Testis (tissue), 3 donors: ENCODE results near the gene CLDN19. TPM values are rescaled to one million over a fixed set of nuclear protein-coding genes. Genes with fewer than 3 reads are reported as not detected.

ENCODE experiments used
- DNase-seq: peaks from one replicate; pipeline ENCODE4 v3.0.0-alpha.2; 2019
- H3K27ac ChIP-seq, 2 donors: fragments of 200-600 bp; sonication (generic); one replicate each; pipeline ENCODE4 v1.5.1; 2019
- H3K27me3 ChIP-seq: fragments of 200-600 bp; sonication (generic); one replicate; pipeline ENCODE4 v1.5.1; 2019
- H3K36me3 ChIP-seq: fragments of 200-600 bp; sonication (generic); one replicate; pipeline ENCODE4 v1.5.1; 2017; ENCODE audit warnings: low read depth; ENCODE audit errors: missing control alignments
- H3K4me1 ChIP-seq: fragments of 200-600 bp; sonication (generic); one replicate; pipeline ENCODE4 v1.5.1; 2019
- H3K4me3 ChIP-seq, 2 donors: fragments of 200-600 bp; sonication (generic); one replicate each; pipeline ENCODE4 v1.5.1; 2017 to 2019
- H3K9me3 ChIP-seq: fragments of 200-600 bp; sonication (generic); one replicate; pipeline ENCODE4 v1.5.1; 2017
- CTCF ChIP-seq, 3 experiments: fragments of 450-650 bp in 2 of 3; fragments of 200-600 bp in 1 of 3; sonication (generic) in 1 of 3; IDR thresholded peaks; one replicate each; pipeline ENCODE4 v1.5.1; 2016 to 2019; ENCODE audit warnings: antibody characterized with exemption in 3 of 3, mild to moderate bottlenecking in 2 of 3, moderate library complexity in 1 of 3
- POLR2A ChIP-seq: fragments of 450-650 bp; IDR thresholded peaks from one replicate; pipeline ENCODE4 v1.6.1; 2017; ENCODE audit warnings: antibody characterized with exemption, mild to moderate bottlenecking, moderate library complexity
- WGBS, 2 donors: methylation state at CpG; one replicate each; pipeline ENCODE4 v1.1.5; 2018; 5-methylcytosine and 5-hydroxymethylcytosine counted together
- intact Hi-C: fragments of 100-400 bp; cut with DNase I; formaldehyde crosslinking; loops from one replicate; pipeline ENCODE4 v1.15.1; 2023; ENCODE audit warnings: low total_unique reads
- polyA plus RNA-seq: library from polyadenylated mRNA; stranded (reverse); fragments of 350-450 nt; fragmentation: Illumina TruSeq; extraction: RNeasy Lipid Tissue Mini Kit (QIAGEN cat#74804); gene quantifications from one replicate; pipeline ENCODE4 v1.2.3, GENCODE V29; 2014; ENCODE audit warnings: low read depth, low replicate concordance; ENCODE audit not compliant: insufficient read depth
- total RNA-seq, 2 donors: library from RNA; depleted of rRNA; stranded (reverse); fragments of >200 nt; gene quantifications; one replicate each; pipeline ENCODE4 v1.2.3, GENCODE V29; 2016

Gene CLDN19
- total and polyA plus RNA-seq, 3 donors from 2014 or later = 0.12 to 0.24 (median 0.19) TPM

- TF ChIP-seq POLR2A = no peak
- no peak for TF ChIP-seq CTCF (IDR thresholded peaks at IDR 0.05)
- Histone ChIP-seq H3K27me3 (no peaks in the 10 kb centered on the region), H3K27ac (no peak overlapping the region), H3K4me1 (no peaks in the 10 kb centered on the region), H3K36me3 (no peaks in the 10 kb centered on the region), H3K9me3 (no peaks in the 10 kb centered on the region), H3K4me3 (no peak overlapping the region)
- DNase-seq = no peak
- intact Hi-C loops = no loop called here
- 91 to 95% methylated on average over 6 of the region's 6 CpGs for WGBS, 2 donors
Measured at GRCh38 chr1:42776502-42776901, 36.5 kb upstream of the CLDN19 start.

GRCh38 chr1:42774928-42775526 is 35.0 kb upstream of the CLDN19 start:
- no peak overlapping the region for H3K27ac ChIP-seq
- 87 to 93% methylated on average over 5 of the region's 5 CpGs for WGBS, 2 donors
- H3K4me1 ChIP-seq = no peaks in the 10 kb centered on the region
- H3K4me3 ChIP-seq = no peak overlapping the region
- no peaks in the 10 kb centered on the region for H3K9me3 ChIP-seq
- H3K27me3 ChIP-seq = no peaks in the 10 kb centered on the region
- no peak for DNase-seq
- no peaks in the 10 kb centered on the region for H3K36me3 ChIP-seq
- TF ChIP-seq CTCF (IDR thresholded peaks at IDR 0.05) (no peak), POLR2A (no peak)
- intact Hi-C loops = no loop called here

GRCh38 chr1:42773420-42773819 is 33.4 kb upstream of the CLDN19 start:
- Histone ChIP-seq H3K9me3 (no peaks in the 10 kb centered on the region), H3K27me3 (no peaks in the 10 kb centered on the region), H3K36me3 (no peaks in the 10 kb centered on the region), H3K27ac (no peak overlapping the region), H3K4me3 (no peak overlapping the region), H3K4me1 (no peaks in the 10 kb centered on the region)
- WGBS, 2 donors = 46 to 91% methylated on average over 2 of the region's 2 CpGs
- TF ChIP-seq POLR2A = no peak
- no peak for TF ChIP-seq CTCF (IDR thresholded peaks at IDR 0.05)
- intact Hi-C loops = no loop called here
- no peak for DNase-seq

- H3K27me3 ChIP-seq = no peaks in the 10 kb centered on the region
- intact Hi-C loops = no loop called here
- DNase-seq = no peak
- H3K36me3 ChIP-seq = no peaks in the 10 kb centered on the region
- TF ChIP-seq CTCF (IDR thresholded peaks at IDR 0.05) = no peak
- no peak for TF ChIP-seq POLR2A
- peaks cover 8% of the 10 kb centered on the region for H3K4me1 ChIP-seq
- WGBS, 2 donors = 85 to 91% methylated on average over 3 of the region's 3 CpGs
- H3K4me3 ChIP-seq = no peak overlapping the region
- no peaks in the 10 kb centered on the region for H3K9me3 ChIP-seq
- H3K27ac ChIP-seq = no peak overlapping the region
Measured at GRCh38 chr1:42769811-42770210, 29.8 kb upstream of the CLDN19 start.

GRCh38 chr1:42768172-42768571 is 28.1 kb upstream of the CLDN19 start:
- H3K9me3 ChIP-seq = no peaks in the 10 kb centered on the region
- H3K4me1 ChIP-seq = peaks cover 13% of the 10 kb centered on the region
- DNase-seq = no peak
- H3K36me3 ChIP-seq = no peaks in the 10 kb centered on the region
- WGBS, 2 donors = 62 to 66% methylated on average over 2 of the region's 2 CpGs
- H3K4me3 ChIP-seq = no peak overlapping the region
- intact Hi-C loops = no loop called here
- no peak for TF ChIP-seq CTCF (IDR thresholded peaks at IDR 0.05)
- no peak for TF ChIP-seq POLR2A
- no peak overlapping the region for H3K27ac ChIP-seq
- no peaks in the 10 kb centered on the region for H3K27me3 ChIP-seq
